IMR-90 (cell line): Measurements from ENCODE around the gene DIAPH2. TPM values are rescaled to one million over a fixed set of nuclear protein-coding genes. Genes with fewer than 3 reads are reported as not detected.
A peak's percentile ranks its signal among the peaks of the same experiment; 100 is the strongest.

ENCODE experiments used
- ATAC-seq: fragments of 200-7000 bp; cut with Tn5 transposase; 2 replicates; pipeline ENCODE4 v1.9.1; 2020; ENCODE audit warnings: low read depth, mild to moderate bottlenecking, moderate library complexity
- BruUV-seq: library from RNA; stranded (reverse); fragments of 400-500 nt; replicated peaks from 2 replicates; lab custom pipeline; 2021; lab: Mats Ljungman, UMichigan
- CTCF ChIA-PET: fragments of 300-600 bp; formaldehyde crosslinking; extraction: SDS; loops from one replicate; lab custom pipeline; 2021; ENCODE audit warnings: antibody characterized with exemption; lab: Yijun Ruan, JAX
- POLR2A ChIA-PET: fragments of 300-600 bp; sonication (Branson Sonifier 250); formaldehyde crosslinking; loops from one replicate; lab custom pipeline; 2022; ENCODE audit warnings: antibody characterized with exemption; ENCODE audit not compliant: unreplicated experiment; lab: Charles Lee
- DNase-seq: peaks from one replicate; pipeline ENCODE4 v3.0.0; 2013
- H2AFZ ChIP-seq: replicated peaks from 2 replicates; pipeline ENCODE3; 2013; ENCODE audit warnings: low read length, mild to moderate bottlenecking; ENCODE audit not compliant: poor library complexity
- H2AK5ac ChIP-seq: 2 replicates; pipeline ENCODE4 v1.6.1; 2013; ENCODE audit warnings: low read depth, low read length, inconsistent platforms
- H2AK9ac ChIP-seq: replicated peaks from 2 replicates; pipeline ENCODE3; 2013; ENCODE audit warnings: mild to moderate bottlenecking, low read depth, low read length, moderate library complexity; ENCODE audit not compliant: poor library complexity
- H2BK120ac ChIP-seq: 2 replicates; pipeline ENCODE4 v1.6.1; 2013; ENCODE audit warnings: low read depth, low read length, inconsistent platforms
- H2BK15ac ChIP-seq: 3 replicates; pipeline ENCODE4 v1.6.1; 2013; ENCODE audit warnings: low read depth, low read length, inconsistent platforms
- H2BK20ac ChIP-seq: 2 replicates; pipeline ENCODE4 v1.6.1; 2013; ENCODE audit warnings: low read depth, mild to moderate bottlenecking, inconsistent platforms, low read length, moderate library complexity
- H2BK5ac ChIP-seq: 2 replicates; pipeline ENCODE4 v1.6.1; 2013; ENCODE audit warnings: mild to moderate bottlenecking, low read depth, low read length, inconsistent platforms; ENCODE audit not compliant: poor library complexity, severe bottlenecking
- H3K14ac ChIP-seq: replicated peaks from 2 replicates; pipeline ENCODE4 v1.6.1; 2013; ENCODE audit warnings: low read depth, low read length, inconsistent platforms
- H3K18ac ChIP-seq: 2 replicates; pipeline ENCODE4 v1.6.1; 2013; ENCODE audit warnings: low read depth, low read length, control low read depth
- H3K23ac ChIP-seq: 2 replicates; pipeline ENCODE4 v1.6.1; 2013; ENCODE audit warnings: low read depth, low read length, inconsistent platforms
- H3K27ac ChIP-seq: 2 replicates; pipeline ENCODE4 v1.5.1; 2013; ENCODE audit warnings: mild to moderate bottlenecking, control low read depth, low read length; ENCODE audit not compliant: insufficient read depth
- H3K27me3 ChIP-seq: 2 replicates; pipeline ENCODE4 v1.6.1; 2013; ENCODE audit warnings: low read length; ENCODE audit not compliant: control insufficient read depth, insufficient read depth
- H3K36me3 ChIP-seq: 2 replicates; pipeline ENCODE4 v1.6.1; 2013; ENCODE audit warnings: low read length, mixed read lengths; ENCODE audit not compliant: control insufficient read depth, insufficient read depth
- H3K4ac ChIP-seq: 2 replicates; pipeline ENCODE4 v1.6.1; 2013; ENCODE audit warnings: low read depth, low read length, inconsistent platforms
- H3K4me1 ChIP-seq: 2 replicates; pipeline ENCODE4 v1.6.1; 2013; ENCODE audit warnings: low read length, mixed read lengths; ENCODE audit not compliant: control insufficient read depth, insufficient read depth
- H3K4me2 ChIP-seq: 2 replicates; pipeline ENCODE4 v1.6.1; 2013; ENCODE audit warnings: low read depth, mild to moderate bottlenecking, control low read depth, low read length, moderate library complexity
- H3K4me3 ChIP-seq: 2 replicates; pipeline ENCODE4 v1.5.1; 2013; ENCODE audit warnings: low read depth, mild to moderate bottlenecking, control low read depth, low read length, moderate library complexity; ENCODE audit not compliant: insufficient read depth
- H3K56ac ChIP-seq: 2 replicates; pipeline ENCODE4 v1.6.1; 2013; ENCODE audit warnings: low read length, inconsistent platforms; ENCODE audit not compliant: insufficient read depth; ENCODE audit errors: extremely low read depth
- H3K79me1 ChIP-seq, 2 experiments: 2 replicates each; pipeline ENCODE4 v1.6.1; 2013; ENCODE audit warnings: low read length in 2 of 2, inconsistent platforms in 1 of 2, low read depth in 1 of 2
- H3K9ac ChIP-seq: 2 replicates; pipeline ENCODE4 v1.6.1; 2013; ENCODE audit warnings: low read depth, low read length, control low read depth
- H3K9me1 ChIP-seq: 2 replicates; pipeline ENCODE4 v1.6.1; 2013; ENCODE audit warnings: low read length, inconsistent platforms; ENCODE audit not compliant: insufficient read depth
- H3K9me3 ChIP-seq: 2 replicates; pipeline ENCODE4 v1.6.1; 2013; ENCODE audit warnings: low read length; ENCODE audit not compliant: control insufficient read depth, insufficient read depth
- H4K20me1 ChIP-seq: 2 replicates; pipeline ENCODE4 v1.6.1; 2013; ENCODE audit warnings: low read length, inconsistent platforms; ENCODE audit not compliant: insufficient read depth
- H4K5ac ChIP-seq: 2 replicates; pipeline ENCODE4 v1.6.1; 2013; ENCODE audit warnings: mild to moderate bottlenecking, low read depth, low read length, control low read depth
- H4K8ac ChIP-seq, 2 experiments: 2 replicates each; pipeline ENCODE4 v1.6.1; 2013; ENCODE audit warnings: low read depth in 2 of 2, low read length in 2 of 2, control low read depth in 1 of 2, inconsistent platforms in 1 of 2
- H4K91ac ChIP-seq: 2 replicates; pipeline ENCODE4 v1.6.1; 2013; ENCODE audit warnings: low read depth, low read length, inconsistent platforms; ENCODE audit not compliant: insufficient read depth
- BHLHE40 ChIP-seq: fragments of 150-350 bp; IDR thresholded peaks from 2 replicates; pipeline ENCODE4 v1.6.1; 2016; ENCODE audit warnings: mild to moderate bottlenecking, low read depth, low read length
- CEBPB ChIP-seq: IDR thresholded peaks from 2 replicates; pipeline ENCODE4 v1.6.1; 2012; ENCODE audit warnings: low read depth, low read length, improper control_type of control experiment
- FOS ChIP-seq: fragments of 150-350 bp; IDR thresholded peaks from 2 replicates; pipeline ENCODE4 v1.6.1; 2016; ENCODE audit warnings: low read depth, low read length
- MAFK ChIP-seq: IDR thresholded peaks from 2 replicates; pipeline ENCODE4 v1.6.1; 2012; ENCODE audit warnings: low read depth, low read length, improper control_type of control experiment
- MAZ ChIP-seq: IDR thresholded peaks from 2 replicates; pipeline ENCODE4 v1.6.1; 2012; ENCODE audit warnings: low read depth, mild to moderate bottlenecking, low read length, improper control_type of control experiment, moderate library complexity, borderline replicate concordance
- MXI1 ChIP-seq: IDR thresholded peaks from 2 replicates; pipeline ENCODE4 v1.6.1; 2012; ENCODE audit warnings: low read depth, mild to moderate bottlenecking, low read length, moderate library complexity, borderline replicate concordance
- NFE2L2 ChIP-seq: fragments of 150-350 bp; IDR thresholded peaks from 2 replicates; pipeline ENCODE4 v1.6.1; 2016; ENCODE audit warnings: low read depth, mild to moderate bottlenecking, low read length
- POLR2A ChIP-seq: IDR thresholded peaks from 2 replicates; pipeline ENCODE4 v1.6.1; 2012; ENCODE audit warnings: mild to moderate bottlenecking, low read depth, low read length
- RAD21 ChIP-seq: IDR thresholded peaks from 2 replicates; pipeline ENCODE4 v1.6.1; 2012; ENCODE audit warnings: low read length, improper control_type of control experiment
- RCOR1 ChIP-seq: IDR thresholded peaks from 2 replicates; pipeline ENCODE4 v1.6.1; 2012; ENCODE audit warnings: mild to moderate bottlenecking, low read length, improper control_type of control experiment; ENCODE audit not compliant: insufficient replicate concordance
- RFX5 ChIP-seq: IDR thresholded peaks from 2 replicates; pipeline ENCODE4 v1.8.0; 2012; ENCODE audit warnings: low read depth, mild to moderate bottlenecking, low read length, moderate library complexity
- SMC3 ChIP-seq: fragments of 150-350 bp; IDR thresholded peaks from 2 replicates; pipeline ENCODE4 v1.6.1; 2016; ENCODE audit warnings: low read depth, mild to moderate bottlenecking, antibody characterized with exemption, low read length, moderate library complexity
- USF2 ChIP-seq: fragments of 150-350 bp; IDR thresholded peaks from 2 replicates; pipeline ENCODE4 v1.6.1; 2017; ENCODE audit warnings: mild to moderate bottlenecking, antibody characterized with exemption, low read length, low read depth
- WGBS, 2 experiments: methylation state at CpG; one replicate each; pipeline versions ENCODE4 v1.1.5 to v1.1.7; 2013; ENCODE audit warnings: missing lambda C conversion rate in 2 of 2; ENCODE audit not compliant: insufficient read length in 1 of 2; ENCODE audit errors: extremely low coverage in 2 of 2; 5-methylcytosine and 5-hydroxymethylcytosine counted together
- dilution Hi-C: fragments of 300-500 bp; cut with HindIII; formaldehyde crosslinking; loops from one replicate; pipeline ENCODE4 v1.14.3; 2018; ENCODE audit warnings: low sequenced_read_pairs; ENCODE audit not compliant: unreplicated experiment
- in situ Hi-C: fragments of 300-500 bp; cut with MboI; formaldehyde crosslinking; loops from 3 replicates; pipeline ENCODE4 v1.14.3; 2019; ENCODE audit warnings: low sequenced_read_pairs, inconsistent platforms, mixed read lengths
- intact Hi-C: fragments of 100-400 bp; cut with micrococcal nuclease; formaldehyde crosslinking; loops from 2 replicates; pipeline ENCODE4 v1.10.0; 2022
- polyA plus RNA-seq, 3 experiments: library from polyadenylated mRNA; depleted of rRNA; stranded (reverse); fragments of >200 nt; gene quantifications; 2 replicates each; pipeline ENCODE4 v1.2.3, GENCODE V29; 2012; ENCODE audit warnings: low replicate concordance in 1 of 3
- total RNA-seq: library from RNA; depleted of rRNA; stranded (reverse); fragments of >200 nt; gene quantifications from 2 replicates; pipeline ENCODE4 v1.2.3, GENCODE V29; 2012
- TF ChIP-seq, protein P1 (sequence below): fragments of 150-350 bp; IDR thresholded peaks from 2 replicates; pipeline ENCODE4 v1.6.1; 2016; ENCODE audit warnings: low read depth, mild to moderate bottlenecking, low read length, moderate library complexity, borderline replicate concordance
- TF ChIP-seq, protein P2 (sequence below): conservative IDR thresholded peaks from 2 replicates; pipeline ENCODE4 v1.5.1; 2012; ENCODE audit warnings: mild to moderate bottlenecking, low read depth, low read length, improper control_type of control experiment

DIAPH2 gene
- total and polyA plus RNA-seq, 2 of the 4 experiments (the other 2 are of a cell fraction) = 3.6 to 19.9 TPM

GRCh38 chrX:97308171-97308570, 623.5 kb downstream of the DIAPH2 start:
- intact Hi-C loops (no loop called here), in situ Hi-C loops (no loop called here), dilution Hi-C loops (no loop called here)
- Histone ChIP-seq H2BK15ac (no peak overlapping the region), H3K4me3 (no peak overlapping the region), H3K14ac (no peak overlapping the region), H3K4ac (no peak overlapping the region), H3K56ac (no peak overlapping the region), H4K5ac (no peak overlapping the region), H3K79me1 (no peaks in the 10 kb centered on the region), H4K91ac (no peak overlapping the region), H3K23ac (no peak overlapping the region), H3K36me3 (no peaks in the 10 kb centered on the region), H3K27me3 (no peaks in the 10 kb centered on the region), H3K9me3 (no peaks in the 10 kb centered on the region), H2AFZ (no peak overlapping the region), H4K20me1 (no peaks in the 10 kb centered on the region), H2BK20ac (no peak overlapping the region), H2AK5ac (no peak overlapping the region), H3K4me1 (no peaks in the 10 kb centered on the region), H3K18ac (no peak overlapping the region), H2BK5ac (no peak overlapping the region), H3K9ac (no peak overlapping the region), H2BK120ac (no peak overlapping the region), H2AK9ac (no peak overlapping the region), H3K9me1 (no peaks in the 10 kb centered on the region), H4K8ac (no peak overlapping the region), H3K27ac (no peak overlapping the region), H3K4me2 (no peak overlapping the region)
- DNase-seq (peak; percentile 17), ATAC-seq (no peak)
- ChIA-PET CTCF (no interaction called here), POLR2A (no interaction called here)
- TF ChIP-seq NFE2L2 (no peak), POLR2A (no peak), MXI1 (no peak), RAD21 (no peak), MAFK (no peak), MAZ (no peak), RFX5 (no peak), CEBPB (no peak), RCOR1 (no peak), SMC3 (no peak), FOS (no peak), BHLHE40 (no peak), USF2 (no peak)
- TF ChIP-seq, protein P1, sequence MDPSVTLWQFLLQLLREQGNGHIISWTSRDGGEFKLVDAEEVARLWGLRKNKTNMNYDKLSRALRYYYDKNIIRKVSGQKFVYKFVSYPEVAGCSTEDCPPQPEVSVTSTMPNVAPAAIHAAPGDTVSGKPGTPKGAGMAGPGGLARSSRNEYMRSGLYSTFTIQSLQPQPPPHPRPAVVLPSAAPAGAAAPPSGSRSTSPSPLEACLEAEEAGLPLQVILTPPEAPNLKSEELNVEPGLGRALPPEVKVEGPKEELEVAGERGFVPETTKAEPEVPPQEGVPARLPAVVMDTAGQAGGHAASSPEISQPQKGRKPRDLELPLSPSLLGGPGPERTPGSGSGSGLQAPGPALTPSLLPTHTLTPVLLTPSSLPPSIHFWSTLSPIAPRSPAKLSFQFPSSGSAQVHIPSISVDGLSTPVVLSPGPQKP = no peak
- TF ChIP-seq, protein P2, sequence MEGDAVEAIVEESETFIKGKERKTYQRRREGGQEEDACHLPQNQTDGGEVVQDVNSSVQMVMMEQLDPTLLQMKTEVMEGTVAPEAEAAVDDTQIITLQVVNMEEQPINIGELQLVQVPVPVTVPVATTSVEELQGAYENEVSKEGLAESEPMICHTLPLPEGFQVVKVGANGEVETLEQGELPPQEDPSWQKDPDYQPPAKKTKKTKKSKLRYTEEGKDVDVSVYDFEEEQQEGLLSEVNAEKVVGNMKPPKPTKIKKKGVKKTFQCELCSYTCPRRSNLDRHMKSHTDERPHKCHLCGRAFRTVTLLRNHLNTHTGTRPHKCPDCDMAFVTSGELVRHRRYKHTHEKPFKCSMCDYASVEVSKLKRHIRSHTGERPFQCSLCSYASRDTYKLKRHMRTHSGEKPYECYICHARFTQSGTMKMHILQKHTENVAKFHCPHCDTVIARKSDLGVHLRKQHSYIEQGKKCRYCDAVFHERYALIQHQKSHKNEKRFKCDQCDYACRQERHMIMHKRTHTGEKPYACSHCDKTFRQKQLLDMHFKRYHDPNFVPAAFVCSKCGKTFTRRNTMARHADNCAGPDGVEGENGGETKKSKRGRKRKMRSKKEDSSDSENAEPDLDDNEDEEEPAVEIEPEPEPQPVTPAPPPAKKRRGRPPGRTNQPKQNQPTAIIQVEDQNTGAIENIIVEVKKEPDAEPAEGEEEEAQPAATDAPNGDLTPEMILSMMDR = no peak
- BruUV-seq = no TSS peak
- WGBS, 2 experiments = no CpG with 5 or more reads among the region's 4 CpGs
